ENCODE results near the gene PLA2G4A. TPM values are rescaled to one million over a fixed set of nuclear protein-coding genes. Genes with fewer than 3 reads are reported as not detected.

Gene PLA2G4A
- total RNA-seq, 1 experiment from 2014 or later = 0.39 TPM

DNA sequence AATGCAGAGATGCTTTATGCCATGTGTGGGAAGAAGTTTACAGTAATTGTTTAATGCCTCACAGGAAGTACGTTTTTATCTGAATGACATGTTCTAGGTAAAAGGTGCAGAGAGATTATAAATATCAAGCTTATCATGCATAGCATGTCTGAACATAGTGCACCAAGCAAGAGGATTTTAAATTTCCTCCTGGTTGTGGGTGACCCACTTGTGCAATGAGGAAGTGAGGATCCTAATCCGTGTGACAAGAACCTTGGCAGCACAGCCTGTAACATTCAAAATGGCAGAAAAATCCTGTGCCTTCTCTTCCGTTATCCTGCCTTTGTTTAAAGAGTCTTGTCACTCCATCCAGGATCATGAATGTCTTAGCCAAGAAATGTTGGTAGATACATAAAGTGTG lies 75.6 kb downstream of the PLA2G4A start:
- no peaks in the 10 kb centered on the region for H3K27me3 Mint-ChIP-seq (ENCODE audit: low read depth)
- no peak overlapping the region for H3T11ph ChIP-seq (ENCODE audit: low read length)
- no peak overlapping the region for H2AK5ac ChIP-seq (ENCODE audit: insufficient read length, low read length)
- no peak overlapping the region for H3K14ac ChIP-seq (ENCODE audit: insufficient read depth, low read length)
- TF ChIP-seq, protein P1, sequence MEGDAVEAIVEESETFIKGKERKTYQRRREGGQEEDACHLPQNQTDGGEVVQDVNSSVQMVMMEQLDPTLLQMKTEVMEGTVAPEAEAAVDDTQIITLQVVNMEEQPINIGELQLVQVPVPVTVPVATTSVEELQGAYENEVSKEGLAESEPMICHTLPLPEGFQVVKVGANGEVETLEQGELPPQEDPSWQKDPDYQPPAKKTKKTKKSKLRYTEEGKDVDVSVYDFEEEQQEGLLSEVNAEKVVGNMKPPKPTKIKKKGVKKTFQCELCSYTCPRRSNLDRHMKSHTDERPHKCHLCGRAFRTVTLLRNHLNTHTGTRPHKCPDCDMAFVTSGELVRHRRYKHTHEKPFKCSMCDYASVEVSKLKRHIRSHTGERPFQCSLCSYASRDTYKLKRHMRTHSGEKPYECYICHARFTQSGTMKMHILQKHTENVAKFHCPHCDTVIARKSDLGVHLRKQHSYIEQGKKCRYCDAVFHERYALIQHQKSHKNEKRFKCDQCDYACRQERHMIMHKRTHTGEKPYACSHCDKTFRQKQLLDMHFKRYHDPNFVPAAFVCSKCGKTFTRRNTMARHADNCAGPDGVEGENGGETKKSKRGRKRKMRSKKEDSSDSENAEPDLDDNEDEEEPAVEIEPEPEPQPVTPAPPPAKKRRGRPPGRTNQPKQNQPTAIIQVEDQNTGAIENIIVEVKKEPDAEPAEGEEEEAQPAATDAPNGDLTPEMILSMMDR (conservative IDR thresholded peaks at IDR 0.05) = no peak
- H4K5ac ChIP-seq (ENCODE audit: insufficient read length, low read depth, low read length) = no peak overlapping the region
- peaks cover 0 to 5% of the 10 kb centered on the region in 2 experiments; a peak in 2 of 4 replicates for H3K4me1 Mint-ChIP-seq
- no peak overlapping the region for H2BK12ac ChIP-seq (ENCODE audit: insufficient read length, low read depth, low read length)
- H2BK5ac ChIP-seq (ENCODE audit: insufficient read length, low read length) = no peak overlapping the region
- no peaks in the 10 kb centered on the region for H3K23me2 ChIP-seq (ENCODE audit: insufficient read length, low read depth, low read length, poor library complexity, severe bottlenecking)
- no peak overlapping the region for H3K23ac ChIP-seq (ENCODE audit: insufficient read length, low read depth, low read length)
- H3K27ac Mint-ChIP-seq = no peak overlapping the region
- no peaks in the 10 kb centered on the region for H3K9me3 ChIP-seq (ENCODE audit: control insufficient read depth, low read depth, low read length)
- no peak overlapping the region for H4K91ac ChIP-seq (ENCODE audit: insufficient read length, low read depth, low read length)
- no peak overlapping the region for H3K4me3 Mint-ChIP-seq
- no peak overlapping the region for H2BK20ac ChIP-seq (ENCODE audit: low read depth, low read length, poor library complexity, severe bottlenecking)
- H3K9ac ChIP-seq (ENCODE audit: extremely low read depth, insufficient read length, low read length) = no peak overlapping the region
- no peaks in the 10 kb centered on the region for H3K4me1 ChIP-seq (ENCODE audit: insufficient read depth, low read length)
- no peak overlapping the region for H3K18ac ChIP-seq (ENCODE audit: insufficient read length, low read depth, low read length)
- no peak for DNase-seq
- no peak overlapping the region for H2BK120ac ChIP-seq (ENCODE audit: low read depth, low read length, poor library complexity, severe bottlenecking)
- H4K20me1 ChIP-seq (ENCODE audit: control insufficient read depth, insufficient read depth, insufficient read length) = no peaks in the 10 kb centered on the region
- H3K4ac ChIP-seq (ENCODE audit: low read depth, low read length) = no peak overlapping the region
- H3K79me2 ChIP-seq (ENCODE audit: insufficient read depth, low read length) = no peaks in the 10 kb centered on the region
- no peaks in the 10 kb centered on the region; a peak in 2 of 7 replicates for H3K36me3 Mint-ChIP-seq (ENCODE audit: insufficient read depth in 1 of 3, low read depth in 3 of 3)
- H3K56ac ChIP-seq (ENCODE audit: insufficient read length, low read depth, low read length) = no peak overlapping the region
- WGBS (ENCODE audit: extremely low coverage, insufficient read length, low lambda C conversion rate) = no CpG with 5 or more reads among the region's 3 CpGs
- H3K27ac ChIP-seq (ENCODE audit: insufficient read length, low read depth, low read length) = no peak overlapping the region
- peaks cover 0 to 4% of the 10 kb centered on the region in 2 experiments; a peak in 4 of 5 replicates for H3K9me3 Mint-ChIP-seq
- no peak overlapping the region for H2BK15ac ChIP-seq (ENCODE audit: low read depth, low read length)
- no peaks in the 10 kb centered on the region for H3K27me3 ChIP-seq (ENCODE audit: insufficient read depth, low read length)
- no peak overlapping the region for H2AFZ ChIP-seq (ENCODE audit: low read length)
- H4K8ac ChIP-seq (replicated peaks; ENCODE audit: insufficient read length, low read depth, low read length) = no peak overlapping the region
- H3K4me2 ChIP-seq (ENCODE audit: insufficient read depth, insufficient read length, low read length) = no peak overlapping the region
- no peaks in the 10 kb centered on the region for H3K79me1 ChIP-seq (ENCODE audit: insufficient read depth, low read depth, low read length, poor library complexity, severe bottlenecking)
